Cardiac muscle cell (in vitro differentiated cells and primary cell): ENCODE data around the gene CTSV. TPM values are rescaled to one million over a fixed set of nuclear protein-coding genes. Genes with fewer than 3 reads are reported as not detected.
A peak's percentile ranks its signal among the peaks of the same experiment; 100 is the strongest.
"Not testable (repeated sequence)": the region's sequence is repeated elsewhere in the genome, so short reads cannot be mapped to it uniquely, and the experiment has no call there.

Source experiments
- DNase-seq, 2 donors: peaks; one replicate each; pipeline versions ENCODE4 v3.0.0 to v3.0.0-alpha.2; 2010 to 2017; ENCODE audit warnings: low read depth in 1 of 2, low spot score in 1 of 2
- H3K27ac ChIP-seq: fragments of 200-600 bp; sonication (generic); 2 replicates; pipeline ENCODE4 v1.5.1; 2016
- H3K27me3 ChIP-seq: fragments of 200-600 bp; sonication (generic); 2 replicates; pipeline ENCODE4 v1.6.0; 2016; ENCODE audit warnings: control low read depth
- H3K36me3 ChIP-seq: fragments of 200-600 bp; sonication (generic); 2 replicates; pipeline ENCODE4 v1.5.1; 2016; ENCODE audit warnings: control low read depth
- H3K4me1 ChIP-seq: fragments of 200-600 bp; sonication (generic); 2 replicates; pipeline ENCODE4 v1.8.1; 2017; ENCODE audit warnings: low read depth, mild to moderate bottlenecking, mixed run types
- H3K4me3 ChIP-seq: fragments of 200-600 bp; sonication (generic); 2 replicates; pipeline ENCODE4 v1.5.1; 2016; ENCODE audit warnings: mild to moderate bottlenecking
- H3K9me3 ChIP-seq: fragments of 200-600 bp; sonication (generic); 2 replicates; pipeline ENCODE4 v1.5.1; 2017; ENCODE audit warnings: low read depth, mild to moderate bottlenecking, control low read depth
- polyA plus RNA-seq: library from polyadenylated mRNA; unstranded; fragments of >200 nt; fragmentation: Nextera tagmentation; extraction: Ambion mirVana; gene quantifications from 2 replicates; pipeline ENCODE4 v1.2.1, GENCODE V29; 2016
- total RNA-seq: library from RNA; depleted of rRNA; stranded (reverse); fragments of >200 nt; gene quantifications from 2 replicates; pipeline ENCODE4 v1.2.3, GENCODE V29; 2016
- TF ChIP-seq, protein P1 (sequence below): IDR thresholded peaks from 2 replicates; pipeline ENCODE4 v1.5.1; 2012; ENCODE audit warnings: low read depth, mild to moderate bottlenecking, low read length

Gene CTSV
- total and polyA plus RNA-seq, 2 experiments from 2014 or later, result 33.9 to 60.9 TPM

DNA sequence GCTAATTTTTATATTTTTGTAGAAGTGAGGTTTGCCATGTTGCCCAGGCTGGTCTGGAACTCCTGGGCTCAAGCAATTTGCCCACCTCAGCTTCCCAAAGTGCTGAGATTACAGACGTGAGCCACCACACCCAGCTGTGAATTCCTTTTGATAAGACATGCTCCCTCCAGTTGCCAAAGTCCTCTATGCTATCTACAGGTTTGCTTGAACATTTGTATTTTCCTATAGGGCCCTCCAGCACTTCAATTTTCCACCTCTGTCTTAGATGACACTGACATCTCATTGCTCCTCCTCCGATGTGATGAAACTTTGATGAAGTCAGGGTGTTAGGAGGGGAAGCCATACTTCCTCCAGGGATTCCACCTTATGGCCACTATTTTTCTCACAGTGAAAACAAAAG, 25.2 kb upstream of the CTSV start:
- no peak overlapping the region for H3K27ac ChIP-seq
- no peak overlapping the region for H3K4me3 ChIP-seq
- DNase-seq, result no peak
- no peaks in the 10 kb centered on the region for H3K9me3 ChIP-seq
- H3K36me3 ChIP-seq, result no peaks in the 10 kb centered on the region
- H3K4me1 ChIP-seq, result peaks cover 2% of the 10 kb centered on the region
- no peaks in the 10 kb centered on the region for H3K27me3 ChIP-seq
- TF ChIP-seq, protein P1, sequence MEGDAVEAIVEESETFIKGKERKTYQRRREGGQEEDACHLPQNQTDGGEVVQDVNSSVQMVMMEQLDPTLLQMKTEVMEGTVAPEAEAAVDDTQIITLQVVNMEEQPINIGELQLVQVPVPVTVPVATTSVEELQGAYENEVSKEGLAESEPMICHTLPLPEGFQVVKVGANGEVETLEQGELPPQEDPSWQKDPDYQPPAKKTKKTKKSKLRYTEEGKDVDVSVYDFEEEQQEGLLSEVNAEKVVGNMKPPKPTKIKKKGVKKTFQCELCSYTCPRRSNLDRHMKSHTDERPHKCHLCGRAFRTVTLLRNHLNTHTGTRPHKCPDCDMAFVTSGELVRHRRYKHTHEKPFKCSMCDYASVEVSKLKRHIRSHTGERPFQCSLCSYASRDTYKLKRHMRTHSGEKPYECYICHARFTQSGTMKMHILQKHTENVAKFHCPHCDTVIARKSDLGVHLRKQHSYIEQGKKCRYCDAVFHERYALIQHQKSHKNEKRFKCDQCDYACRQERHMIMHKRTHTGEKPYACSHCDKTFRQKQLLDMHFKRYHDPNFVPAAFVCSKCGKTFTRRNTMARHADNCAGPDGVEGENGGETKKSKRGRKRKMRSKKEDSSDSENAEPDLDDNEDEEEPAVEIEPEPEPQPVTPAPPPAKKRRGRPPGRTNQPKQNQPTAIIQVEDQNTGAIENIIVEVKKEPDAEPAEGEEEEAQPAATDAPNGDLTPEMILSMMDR, result no peak

DNA sequence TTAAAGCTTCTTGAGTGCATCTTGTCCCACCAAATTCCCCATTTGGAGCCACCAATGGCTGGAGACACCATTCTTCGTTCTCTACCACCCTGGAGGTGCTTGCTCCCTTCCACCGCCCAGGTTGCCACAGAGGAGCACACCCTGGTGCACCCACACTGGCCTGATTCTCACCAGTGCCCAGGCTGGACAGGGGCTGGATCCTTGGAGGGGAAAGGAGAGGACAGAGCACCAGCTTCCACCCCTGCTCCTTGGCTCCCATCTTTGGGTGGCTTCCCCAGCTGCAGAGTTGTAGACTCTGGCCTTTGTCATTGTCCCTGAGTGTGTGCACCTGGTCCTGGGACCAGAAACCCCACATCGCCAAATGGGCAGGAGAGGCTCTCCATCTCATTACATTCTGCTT, 21.9 kb upstream of the CTSV start:
- no peaks in the 10 kb centered on the region for H3K27me3 ChIP-seq
- TF ChIP-seq, protein P1, result no peak
- H3K4me3 ChIP-seq, result no peak overlapping the region
- no peak for DNase-seq
- H3K9me3 ChIP-seq, result no peaks in the 10 kb centered on the region
- H3K4me1 ChIP-seq, result peaks cover 2% of the 10 kb centered on the region
- no peak overlapping the region for H3K27ac ChIP-seq
- H3K36me3 ChIP-seq, result no peaks in the 10 kb centered on the region

DNA sequence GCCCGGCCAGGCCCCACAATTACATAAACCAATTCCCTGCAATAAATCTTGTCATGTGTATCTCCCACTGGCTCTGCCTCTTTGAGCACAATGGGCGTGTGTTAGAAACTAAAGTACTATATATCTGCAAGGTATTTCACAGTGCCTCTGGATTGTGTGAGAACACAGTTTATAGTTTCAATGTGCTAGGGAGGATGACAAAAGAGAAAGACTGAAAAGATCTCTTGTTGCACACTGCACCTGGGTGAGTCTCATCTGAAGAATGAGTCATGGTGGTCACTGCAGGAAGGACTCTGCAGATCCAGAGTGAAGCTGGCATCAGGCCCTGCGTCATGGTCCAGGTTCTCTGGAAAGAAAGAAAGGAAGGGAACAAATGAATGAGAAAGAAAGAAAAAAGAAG, 20.7 kb upstream of the CTSV start:
- H3K4me1 ChIP-seq, result peaks cover 2% of the 10 kb centered on the region
- DNase-seq, result no peak
- no peaks in the 10 kb centered on the region for H3K27me3 ChIP-seq
- no peaks in the 10 kb centered on the region for H3K36me3 ChIP-seq
- TF ChIP-seq, protein P1, result no peak
- H3K9me3 ChIP-seq, result no peaks in the 10 kb centered on the region
- no peak overlapping the region for H3K4me3 ChIP-seq
- H3K27ac ChIP-seq, result no peak overlapping the region

DNA sequence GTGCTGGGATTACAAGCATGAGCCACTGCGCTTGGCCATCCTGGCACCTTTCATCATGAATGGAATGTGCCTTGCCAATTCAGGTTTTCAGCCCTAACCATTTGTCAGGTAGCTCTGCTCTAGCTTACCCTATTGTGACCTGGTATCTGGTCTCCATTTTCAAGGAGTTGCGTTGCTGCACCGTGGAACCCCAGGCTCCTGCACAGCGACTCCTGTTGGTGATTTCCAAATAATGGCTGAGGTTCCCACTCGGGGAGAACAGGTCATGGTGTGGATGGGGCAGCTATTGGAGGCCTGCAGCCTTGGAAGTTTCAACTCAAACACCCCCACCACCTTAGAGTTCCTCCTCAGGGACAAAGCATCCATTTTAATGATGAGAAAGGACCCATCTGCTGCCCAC, 18.7 kb upstream of the CTSV start:
- Histone ChIP-seq H3K4me3 (no peak overlapping the region), H3K27me3 (no peaks in the 10 kb centered on the region), H3K36me3 (no peaks in the 10 kb centered on the region), H3K4me1 (no peaks in the 10 kb centered on the region), H3K27ac (no peak overlapping the region), H3K9me3 (no peaks in the 10 kb centered on the region)
- TF ChIP-seq, protein P1, result no peak
- no peak for DNase-seq

DNA sequence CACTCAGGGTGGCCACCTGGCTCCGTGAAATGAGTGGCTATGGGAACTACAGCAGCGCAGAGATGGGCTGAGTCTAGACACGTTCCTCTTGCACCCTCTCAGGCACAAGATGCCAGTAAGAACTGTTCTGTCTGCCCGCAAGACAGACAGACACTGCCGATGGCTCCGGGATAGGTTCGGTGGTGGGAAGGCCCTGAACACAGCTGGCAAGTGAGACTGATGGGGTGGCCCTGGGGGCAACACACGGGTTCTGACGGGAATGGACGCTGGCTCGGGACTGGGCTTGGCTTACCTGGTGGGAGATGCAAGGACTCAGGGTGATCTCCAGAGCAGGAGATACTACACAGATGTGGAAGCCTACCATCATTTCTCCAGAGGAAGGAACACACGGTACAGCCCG, 16.9 kb upstream of the CTSV start:
- H3K27ac ChIP-seq, result peak overlapping the region; percentile 4
- not testable (repeated sequence) for DNase-seq, H3K27me3 ChIP-seq

DNA sequence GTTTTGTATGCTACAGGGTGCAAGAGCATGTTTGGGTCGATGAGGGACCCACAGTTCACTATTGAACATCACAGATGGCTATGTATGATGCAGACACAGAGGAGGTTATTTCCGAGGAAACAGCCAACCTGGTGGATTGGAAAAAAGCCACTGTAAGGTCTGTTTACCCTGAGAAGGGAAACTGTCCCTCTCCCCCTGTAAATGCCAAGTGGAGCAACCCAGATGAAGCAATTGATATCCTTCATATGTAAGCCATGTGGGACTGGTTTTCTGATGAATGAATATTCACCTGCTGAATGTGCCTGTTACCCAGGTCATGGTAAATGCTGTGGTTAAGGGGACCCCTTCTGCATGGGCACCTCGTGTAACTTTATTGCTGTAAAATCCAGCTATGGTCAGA, 14.8 kb upstream of the CTSV start:
- Histone ChIP-seq H3K4me1 (peaks cover 8% of the 10 kb centered on the region), H3K27ac (peak overlapping the region; percentile 78), H3K27me3 (no peaks in the 10 kb centered on the region), H3K4me3 (no peak overlapping the region), H3K36me3 (no peaks in the 10 kb centered on the region), H3K9me3 (no peaks in the 10 kb centered on the region)
- DNase-seq, result no peak
- TF ChIP-seq, protein P1, result no peak

More for the DNA sequence above, 16.9 kb upstream of the CTSV start:
- H3K36me3 ChIP-seq, H3K4me3 ChIP-seq, H3K9me3 ChIP-seq, H3K4me1 ChIP-seq: not testable (repeated sequence)
